HG03439 (cell line): ENCODE measurements around the gene VEGFA.
A peak's percentile ranks its signal among the peaks of the same experiment; 100 is the strongest.

Experiments used
- ATAC-seq: cut with Tn5 transposase; IDR thresholded peaks from one replicate; pipeline ENCODE4 v1.9.1; 2021; ENCODE audit warnings: mild to moderate bottlenecking, moderate library complexity; ENCODE audit not compliant: unreplicated experiment

Gene VEGFA

GRCh38 chr6:43769526-43770371 is at the start of gene VEGFA:
VEGFA (plus strand) TSS chr6:43770211.
- ATAC-seq: peak; percentile 52

- no peak for ATAC-seq
These were observed 49.0 kb upstream of the VEGFA start for GRCh38 chr6:43720999-43721398.

GRCh38 chr6:43722920-43723545 is 47.0 kb upstream of the VEGFA start:
- no peak for ATAC-seq

GRCh38 chr6:43723737-43724295 is 46.2 kb upstream of the VEGFA start:
- ATAC-seq: peak; percentile 54

GRCh38 chr6:43724354-43724753 is 45.7 kb upstream of the VEGFA start:
- ATAC-seq: no peak

GRCh38 chr6:43724914-43725642 is 44.9 kb upstream of the VEGFA start:
- ATAC-seq: peak; percentile 59

- no peak for ATAC-seq
These were observed 44.1 kb upstream of the VEGFA start for GRCh38 chr6:43725643-43726580.

GRCh38 chr6:43727634-43728033 is 42.4 kb upstream of the VEGFA start:
- no peak for ATAC-seq

- no peak for ATAC-seq
These were observed 41.4 kb upstream of the VEGFA start for GRCh38 chr6:43728586-43728985.

- no peak for ATAC-seq
These were observed 40.5 kb upstream of the VEGFA start for GRCh38 chr6:43729537-43729936.

- no peak for ATAC-seq
These were observed 39.4 kb upstream of the VEGFA start for GRCh38 chr6:43730634-43731033.

- peak; percentile 57 for ATAC-seq
These were observed 36.3 kb upstream of the VEGFA start for GRCh38 chr6:43733471-43734293.

GRCh38 chr6:43734294-43734665 is 35.7 kb upstream of the VEGFA start:
- no peak for ATAC-seq

GRCh38 chr6:43735642-43736199 is 34.3 kb upstream of the VEGFA start:
- ATAC-seq: no peak

GRCh38 chr6:43736211-43736786 is 33.7 kb upstream of the VEGFA start:
- no peak for ATAC-seq

GRCh38 chr6:43736844-43737243 is 33.2 kb upstream of the VEGFA start:
- no peak for ATAC-seq

- ATAC-seq: no peak
These were observed 32.5 kb upstream of the VEGFA start for GRCh38 chr6:43737272-43738081.

- ATAC-seq: no peak
These were observed 31.7 kb upstream of the VEGFA start for GRCh38 chr6:43738267-43738676.
